ENCODE data around the gene DARS2. TPM values are rescaled to one million over a fixed set of nuclear protein-coding genes. Genes with fewer than 3 reads are reported as not detected.

DARS2 gene
- 34.6 and 40.4 TPM in 2 replicates for total RNA-seq (2022)
- Bru-seq, nascent RNA = percentile 67 among the genes with signal in this experiment
- BruChase-seq, experiment 1, labeled RNA remaining after a 6-hour chase = percentile 77 among the genes with signal in this experiment
- BruChase-seq, experiment 2, labeled RNA remaining after a 2-hour chase = percentile 63 among the genes with signal in this experiment
- long read RNA-seq, transcript DARS2-201 (17 exons, 3,441 nt) = major isoform, 54 of 82 reads
- long read RNA-seq, transcript DARS2-209 (16 exons, 3,057 nt) = minor isoform, 5 of 82 reads
- long read RNA-seq, partial matches to known transcripts = 4 of 82 reads
- long read RNA-seq, other reads (novel, unspliced or antisense) = 9 of 82 reads

GRCh38 chr1:173824315-173825081 is at the start of gene DARS2, which contains the start of gene CENPL:
DARS2 (plus strand) TSS chr1:173824673; CDS start chr1:173825230, 557 bp downstream.
CENPL (minus strand) TSS chr1:173824883; CDS start chr1:173811299, 13,584 bp downstream.
- ChIA-PET POLR2A (interaction anchor here (0.6 to 8.3 kb wide), 35 partner anchors 9 to 1198 kb away, joined by 3 to 118 read pairs (median 3); partner anchors contain the start of genes GAS5, KLHL20, MRPS14 and PRDX6), CTCF (interaction anchor here (0.5 to 6.2 kb wide), 32 partner anchors 9 to 1554 kb away, joined by 3 to 50 read pairs (median 4); partner anchors contain the start of genes KLHL20 and PRDX6)
- peaks cover 39% of the 10 kb centered on the region for H3K4me1 Mint-ChIP-seq (ENCODE audit: insufficient read depth, unreplicated experiment)
- peak within 1 kb of the TSS; percentile 98 for H3K27ac Mint-ChIP-seq (ENCODE audit: low read depth, unreplicated experiment)
- peak; percentile 100 for DNase-seq (ENCODE audit: unreplicated experiment)
- H3K27me3 Mint-ChIP-seq (ENCODE audit: insufficient read depth, unreplicated experiment) = no peaks in the 10 kb centered on the region
- BruUV-seq (replicated peaks) = TSS peak; percentile 87
- intact Hi-C loops (cut with micrococcal nuclease) = loop anchor here (1.0 to 10.0 kb wide), 8 partner anchors 110 to 1078 kb away; partner anchors contain the start of gene KLHL20
- H3K36me3 Mint-ChIP-seq (ENCODE audit: insufficient read depth, unreplicated experiment) = peaks cover 18% of the 10 kb centered on the region
- peak within 1 kb of the TSS; percentile 97 for H3K4me3 Mint-ChIP-seq (ENCODE audit: unreplicated experiment)
- no peak for TF ChIP-seq CTCF (IDR thresholded peaks at IDR 0.05; ENCODE audit: unreplicated experiment)
- no peaks in the 10 kb centered on the region for H3K9me3 Mint-ChIP-seq (ENCODE audit: unreplicated experiment)

- CTCF ChIA-PET = interaction anchor here (0.8 kb wide), 1 partner anchor 42 kb away, joined by 5 read pairs; no protein-coding TSS in a partner anchor
- TF ChIP-seq CTCF (IDR thresholded peaks at IDR 0.05; ENCODE audit: unreplicated experiment) = no peak
- Mint-ChIP-seq H3K27me3 (ENCODE audit: insufficient read depth, unreplicated experiment) (no peaks in the 10 kb centered on the region), H3K4me3 (ENCODE audit: unreplicated experiment) (no peak overlapping the region), H3K36me3 (ENCODE audit: insufficient read depth, unreplicated experiment) (peaks cover 73% of the 10 kb centered on the region), H3K4me1 (ENCODE audit: insufficient read depth, unreplicated experiment) (no peaks in the 10 kb centered on the region), H3K9me3 (ENCODE audit: unreplicated experiment) (peaks cover 13% of the 10 kb centered on the region), H3K27ac (ENCODE audit: low read depth, unreplicated experiment) (no peak overlapping the region)
- no peak for DNase-seq (ENCODE audit: unreplicated experiment)
- no TSS peak for BruUV-seq (replicated peaks)
- intact Hi-C loops (cut with micrococcal nuclease) = no loop called here
- POLR2A ChIA-PET = no interaction called here
These were observed 48.8 kb upstream of the DARS2 start for GRCh38 chr1:173775578-173776226.

GRCh38 chr1:173779936-173780335 is 44.5 kb upstream of the DARS2 start:
- ChIA-PET POLR2A (interaction anchor here (0.8 to 1.6 kb wide), 3 partner anchors 8 to 303 kb away, joined by 3 to 5 read pairs (median 4); partner anchors contain the start of gene PRDX6), CTCF (interaction anchor here (0.5 to 1.2 kb wide), 7 partner anchors 10 to 360 kb away, joined by 3 to 5 read pairs (median 3); no protein-coding TSS in a partner anchor)
- no peaks in the 10 kb centered on the region for H3K4me1 Mint-ChIP-seq (ENCODE audit: insufficient read depth, unreplicated experiment)
- no TSS peak for BruUV-seq (replicated peaks)
- no peak overlapping the region for H3K4me3 Mint-ChIP-seq (ENCODE audit: unreplicated experiment)
- H3K9me3 Mint-ChIP-seq (ENCODE audit: unreplicated experiment) = peaks cover 13% of the 10 kb centered on the region
- no peak for TF ChIP-seq CTCF (IDR thresholded peaks at IDR 0.05; ENCODE audit: unreplicated experiment)
- H3K27me3 Mint-ChIP-seq (ENCODE audit: insufficient read depth, unreplicated experiment) = no peaks in the 10 kb centered on the region
- H3K36me3 Mint-ChIP-seq (ENCODE audit: insufficient read depth, unreplicated experiment) = peaks cover 95% of the 10 kb centered on the region
- DNase-seq (ENCODE audit: unreplicated experiment) = no peak
- H3K27ac Mint-ChIP-seq (ENCODE audit: low read depth, unreplicated experiment) = peak overlapping the region; percentile 31
- intact Hi-C loops (cut with micrococcal nuclease) = no loop called here
